ENCODE results near the gene KCNC1.

KCNC1 gene

DNA sequence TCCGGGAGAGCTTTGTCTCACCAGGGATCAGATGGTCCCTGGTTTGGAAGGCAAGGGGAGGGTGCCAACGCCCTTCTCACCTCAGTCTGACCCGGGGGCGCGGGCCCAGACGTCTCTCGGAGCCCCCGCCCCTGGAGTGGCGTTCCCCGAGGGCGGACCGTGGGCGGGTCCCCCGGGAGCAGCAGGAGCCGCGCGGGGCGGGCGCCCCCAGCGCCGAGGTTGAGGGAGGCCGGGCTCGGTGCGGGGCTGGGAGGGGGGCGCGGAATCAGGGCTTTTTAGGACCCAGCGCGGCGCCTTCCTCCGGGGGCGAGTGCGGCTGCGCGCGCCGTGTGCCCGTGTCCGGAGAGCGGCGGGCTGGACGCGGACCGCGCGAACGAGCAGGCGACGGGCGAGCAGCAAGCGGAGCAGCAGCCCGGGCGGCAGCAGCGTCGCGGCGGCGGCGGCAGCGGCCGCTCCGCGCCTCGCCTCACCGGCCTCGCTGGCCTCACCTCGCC lies at the start of gene KCNC1:
Gene KCNC1, plus strand, starts transcription at position 364 of the 494 bp plus-strand sequence. CDS start 1,222 bp downstream, outside the sequence.
- no peak for DNase-seq

DNA sequence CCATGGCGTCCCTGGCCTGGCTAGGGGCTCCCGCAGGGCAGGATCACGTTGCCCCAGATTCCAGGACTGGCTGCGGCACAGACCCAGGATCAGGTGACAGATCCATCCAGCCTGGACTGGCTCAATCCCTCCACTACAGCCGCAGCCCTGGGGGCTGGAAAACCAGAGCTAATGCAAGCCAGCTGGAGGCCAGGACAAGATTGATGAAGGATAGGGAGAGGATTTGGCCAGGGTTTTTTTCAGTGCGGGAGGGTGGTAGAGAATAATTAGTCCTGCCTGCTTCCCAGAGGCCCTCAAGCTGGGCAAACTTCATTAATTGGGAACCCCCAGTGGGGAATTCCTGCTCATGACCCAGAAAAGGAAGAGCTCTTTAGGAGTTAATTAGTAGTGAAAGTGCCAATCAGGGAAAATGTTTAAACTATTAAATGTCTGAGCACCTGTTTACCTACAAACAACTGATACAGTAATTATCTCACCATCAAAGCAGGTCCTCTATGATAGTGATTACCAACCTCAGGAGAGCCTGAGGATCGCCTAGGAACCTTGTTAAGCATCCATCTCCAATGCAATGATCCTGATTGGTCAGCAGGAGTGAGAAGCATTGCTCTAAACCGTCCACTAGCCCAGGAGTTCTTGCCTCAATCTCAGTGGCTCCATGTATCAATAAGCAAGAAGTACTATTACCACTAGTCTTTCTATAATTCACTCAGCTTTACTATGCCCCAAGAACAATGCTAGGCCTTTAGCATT lies 48.2 kb upstream of the KCNC1 start:
- DNase-seq, result no peak

DNA sequence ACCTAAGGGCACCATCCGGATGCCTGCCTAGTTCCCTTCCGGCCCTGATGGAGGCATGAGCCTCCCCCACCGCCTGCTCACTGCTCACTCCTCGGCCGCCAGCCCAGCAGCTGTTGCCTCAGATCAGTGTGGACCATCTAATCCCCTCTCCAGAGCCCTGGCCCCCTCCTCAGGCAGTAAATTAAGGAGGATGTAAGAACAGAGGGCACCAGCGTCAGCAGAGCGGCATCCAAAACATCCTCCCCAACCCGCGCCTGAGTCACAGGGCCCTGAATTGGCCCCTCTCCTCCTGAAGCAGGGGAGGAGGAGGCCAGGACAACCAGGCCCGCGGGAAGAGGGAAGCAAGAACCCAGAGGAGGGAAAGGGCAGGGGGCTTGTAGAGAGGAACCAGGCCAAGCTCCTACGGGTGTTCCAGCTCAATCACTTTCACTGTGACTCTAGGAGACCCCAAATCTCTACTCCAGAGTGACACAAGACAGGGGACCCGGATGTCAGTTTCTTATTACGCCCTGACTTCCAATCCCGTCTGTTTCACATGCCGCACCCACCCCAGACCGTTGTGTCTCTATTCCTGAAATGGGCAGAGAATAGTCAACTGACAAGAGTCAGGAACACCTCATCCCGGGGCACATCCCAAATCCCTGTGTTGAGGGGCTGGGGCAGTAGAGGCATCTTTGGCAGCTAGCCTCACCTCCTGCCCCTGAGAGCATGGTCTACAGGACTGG lies 46.5 kb upstream of the KCNC1 start:
- DNase-seq, result no peak

DNA sequence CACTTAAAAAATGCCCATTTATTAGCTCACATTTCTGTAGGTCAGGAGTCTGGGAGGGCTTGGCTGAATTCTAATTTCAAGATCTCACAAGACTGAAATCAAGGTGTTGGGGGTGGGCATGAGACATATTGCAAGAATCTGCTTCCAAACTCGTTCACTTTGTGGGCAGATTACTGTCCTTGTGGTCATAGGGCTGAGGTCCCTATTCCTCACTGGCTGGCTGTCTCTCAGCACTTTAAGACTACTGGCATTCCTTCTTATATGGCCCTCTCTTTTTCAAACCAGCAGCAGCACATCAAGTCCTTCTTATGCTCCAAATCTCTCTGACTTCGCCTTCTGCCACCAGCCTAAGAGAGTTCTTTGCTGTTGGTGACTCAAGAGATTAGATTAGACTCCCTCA lies 43.0 kb upstream of the KCNC1 start:
- no peak for DNase-seq

DNA sequence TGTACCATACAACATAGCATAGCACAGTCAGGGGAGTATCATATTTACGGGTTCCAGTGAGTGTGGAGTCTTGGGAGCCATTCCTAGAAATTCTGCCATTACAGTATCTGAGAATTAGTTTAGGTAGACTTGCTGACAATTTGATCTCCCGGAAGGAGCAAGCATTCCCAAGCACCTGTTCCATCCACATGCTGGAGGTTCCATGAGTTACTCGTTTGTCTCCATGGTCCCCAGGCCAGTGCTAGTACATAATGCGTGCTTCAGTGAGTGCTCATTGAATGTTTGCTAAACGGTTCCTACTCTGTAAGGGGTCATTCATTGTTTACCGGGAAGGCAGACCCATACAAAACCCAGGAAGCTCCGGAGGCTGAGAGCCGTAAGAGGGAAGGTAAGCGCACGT lies 42.6 kb upstream of the KCNC1 start:
- no peak for DNase-seq

DNA sequence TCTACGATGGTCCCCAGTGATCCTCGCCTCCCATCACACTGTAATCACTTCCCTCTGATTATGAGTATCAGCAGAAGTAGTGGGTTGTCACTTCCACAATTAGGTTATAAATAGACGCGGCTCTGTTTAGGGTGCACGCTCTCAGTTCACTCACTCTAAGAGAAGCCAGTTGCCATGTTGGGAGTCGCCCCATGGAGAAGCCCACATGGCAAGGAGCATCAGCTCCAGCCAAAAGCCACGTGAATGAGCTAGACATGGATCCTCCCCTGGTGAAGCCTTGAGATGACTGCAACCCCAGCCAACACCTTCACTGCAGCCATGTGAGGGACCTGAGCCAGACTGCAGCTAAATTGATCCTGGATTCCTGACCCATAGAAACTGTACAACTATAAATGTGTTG lies 41.6 kb upstream of the KCNC1 start:
- DNase-seq, result no peak

DNA sequence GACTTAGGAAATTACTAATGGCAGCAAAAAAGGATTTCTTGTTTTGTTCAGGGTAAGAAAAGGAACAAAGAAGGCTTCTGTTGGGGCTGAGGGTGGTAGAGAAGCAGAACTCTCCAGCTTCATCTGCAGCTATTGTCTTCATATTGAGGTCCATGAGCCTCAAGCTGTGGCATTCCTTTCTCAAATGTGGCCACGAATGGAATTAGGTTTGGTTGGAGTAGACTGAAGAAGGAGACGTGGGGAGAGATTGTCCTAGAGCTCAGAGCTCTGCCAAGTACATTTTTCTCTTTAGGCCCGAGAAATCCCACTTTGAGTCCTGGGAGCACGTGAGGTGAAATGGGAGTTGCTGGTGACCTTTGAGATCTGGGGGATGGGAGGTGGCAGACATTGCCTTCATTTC lies 41.0 kb upstream of the KCNC1 start:
- DNase-seq, result no peak

DNA sequence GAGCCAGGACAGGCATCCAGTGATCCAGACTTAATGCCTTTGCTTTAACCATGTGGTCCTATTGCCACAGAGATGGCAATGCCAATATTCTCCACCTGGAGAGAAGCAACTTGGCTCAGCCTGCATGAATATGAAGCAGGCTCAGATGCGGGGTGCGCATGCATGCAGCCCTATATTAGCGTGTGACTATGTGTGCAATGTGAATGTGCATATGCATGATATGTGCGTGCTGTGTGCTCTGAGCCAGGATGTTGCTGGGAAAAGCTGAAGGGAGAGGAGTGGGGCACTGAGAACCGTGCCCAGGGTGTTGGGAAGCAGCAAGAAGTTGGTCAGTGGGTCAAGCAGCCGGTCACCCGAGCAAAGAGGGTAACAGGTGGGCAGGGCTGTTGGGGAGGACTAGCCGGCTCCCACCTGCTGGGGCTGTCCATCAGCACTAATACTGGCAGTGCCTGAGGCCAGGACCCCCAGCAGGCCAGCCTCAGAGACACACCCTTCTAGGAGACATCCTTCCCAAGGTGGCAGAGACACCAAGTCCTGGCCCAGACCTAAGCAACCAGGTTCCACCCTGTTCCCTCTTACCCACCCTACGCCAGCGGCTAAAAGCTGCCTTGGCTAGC lies 40.0 kb upstream of the KCNC1 start:
- DNase-seq, result no peak

DNA sequence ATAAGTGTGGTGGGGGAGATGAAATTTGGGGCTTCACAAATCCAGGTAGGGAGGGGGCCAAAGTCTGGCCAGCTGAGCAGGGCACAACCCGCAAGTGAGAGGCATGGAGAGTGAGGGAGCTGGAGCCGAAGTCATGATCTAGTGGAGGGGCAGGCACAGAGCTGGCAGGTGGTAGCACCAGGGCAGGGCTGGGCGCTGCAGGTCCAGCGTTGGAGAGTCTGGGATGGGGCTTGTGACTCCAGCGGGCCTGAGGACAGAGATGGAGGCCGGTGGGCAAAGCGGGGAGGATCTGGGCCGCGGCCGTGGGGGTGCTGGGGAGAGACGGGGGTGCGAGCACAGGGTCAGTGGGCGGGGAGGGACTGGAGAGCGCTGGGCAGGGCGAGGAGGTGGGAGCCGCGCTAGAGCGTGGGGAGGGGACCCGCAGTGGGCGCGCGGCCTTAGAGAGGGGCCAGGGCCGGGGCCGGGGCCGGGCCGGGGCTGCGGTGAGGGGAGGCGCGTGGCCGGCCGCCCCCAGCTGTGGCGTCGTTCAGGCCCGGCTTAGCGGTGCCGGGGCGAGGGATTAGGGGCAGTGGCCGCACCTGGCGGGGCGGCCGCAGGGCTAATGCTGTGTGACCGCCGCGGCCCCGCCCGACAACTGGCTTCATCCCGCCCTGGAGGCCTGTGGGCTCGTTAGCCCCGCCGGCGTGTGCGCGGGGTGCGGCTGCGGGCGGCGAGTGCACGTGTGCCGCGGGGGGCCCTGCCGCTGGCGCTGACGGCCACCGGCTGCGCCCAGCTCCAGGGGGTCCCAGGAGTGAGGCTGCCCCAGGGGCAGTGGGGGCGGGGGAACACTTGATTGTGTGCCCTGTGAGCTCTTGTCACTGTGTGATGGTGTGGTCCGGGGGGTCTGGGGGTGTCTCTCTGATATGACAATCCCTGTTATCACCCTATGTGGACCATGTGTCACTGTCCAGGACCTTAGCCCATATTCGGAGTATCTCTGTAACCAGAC lies 38.8 kb upstream of the KCNC1 start:
- no peak for DNase-seq

DNA sequence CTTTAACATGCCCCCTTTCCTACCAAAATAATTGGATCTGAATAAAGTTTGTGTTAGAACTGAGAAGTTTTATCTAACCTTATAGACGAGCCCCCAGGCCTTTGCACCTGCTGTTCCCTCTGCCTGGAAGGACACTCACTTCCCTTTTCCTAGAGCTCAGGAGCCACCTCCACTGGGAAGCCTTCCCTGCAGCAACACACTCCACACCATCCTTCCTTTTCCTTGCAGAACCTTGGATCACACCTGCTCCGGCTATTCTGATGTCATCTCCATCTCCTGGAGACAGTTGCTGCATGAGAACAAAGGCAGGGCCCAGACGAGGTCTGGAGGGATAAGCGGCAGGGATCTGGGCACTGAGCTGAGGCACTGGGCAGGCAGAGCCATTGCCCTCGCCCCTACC lies 37.8 kb upstream of the KCNC1 start:
- no peak for DNase-seq

DNA sequence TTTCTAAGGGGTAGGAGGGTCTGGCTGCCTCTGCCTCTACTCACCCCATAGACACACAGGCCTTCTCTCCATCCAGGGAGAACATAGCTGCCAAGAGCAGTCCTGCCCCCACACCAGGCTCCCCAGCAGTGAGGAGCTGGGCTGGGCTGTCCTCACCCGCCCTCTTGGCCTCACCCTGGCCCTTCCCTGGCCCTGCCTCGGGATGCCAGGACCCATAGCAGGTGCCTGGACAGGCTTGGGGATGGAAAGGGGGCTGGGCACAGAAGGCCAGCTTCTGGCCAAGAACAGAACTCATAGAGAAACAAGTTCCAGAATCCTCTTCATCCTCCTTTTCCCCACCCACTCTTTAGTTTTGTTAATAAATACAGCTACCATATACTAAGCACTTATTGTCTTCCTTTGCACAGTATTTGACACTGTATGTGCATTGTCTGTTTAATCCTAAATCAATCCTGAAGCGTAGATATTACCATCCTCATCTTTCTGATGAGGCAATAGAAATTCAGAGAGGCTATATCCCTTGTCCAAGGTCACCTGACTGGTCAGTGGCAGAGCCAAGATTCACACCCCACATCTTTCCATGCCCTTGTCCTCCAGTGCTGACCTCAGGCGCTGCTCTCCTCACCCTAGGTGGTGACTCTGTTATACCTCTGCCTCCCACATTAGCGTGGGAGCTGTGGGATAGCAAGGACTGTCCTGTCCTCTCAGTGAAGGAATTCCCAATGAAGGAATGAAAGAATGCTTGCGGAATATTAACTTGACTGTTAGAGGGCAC lies 37.2 kb upstream of the KCNC1 start:
- no peak for DNase-seq

DNA sequence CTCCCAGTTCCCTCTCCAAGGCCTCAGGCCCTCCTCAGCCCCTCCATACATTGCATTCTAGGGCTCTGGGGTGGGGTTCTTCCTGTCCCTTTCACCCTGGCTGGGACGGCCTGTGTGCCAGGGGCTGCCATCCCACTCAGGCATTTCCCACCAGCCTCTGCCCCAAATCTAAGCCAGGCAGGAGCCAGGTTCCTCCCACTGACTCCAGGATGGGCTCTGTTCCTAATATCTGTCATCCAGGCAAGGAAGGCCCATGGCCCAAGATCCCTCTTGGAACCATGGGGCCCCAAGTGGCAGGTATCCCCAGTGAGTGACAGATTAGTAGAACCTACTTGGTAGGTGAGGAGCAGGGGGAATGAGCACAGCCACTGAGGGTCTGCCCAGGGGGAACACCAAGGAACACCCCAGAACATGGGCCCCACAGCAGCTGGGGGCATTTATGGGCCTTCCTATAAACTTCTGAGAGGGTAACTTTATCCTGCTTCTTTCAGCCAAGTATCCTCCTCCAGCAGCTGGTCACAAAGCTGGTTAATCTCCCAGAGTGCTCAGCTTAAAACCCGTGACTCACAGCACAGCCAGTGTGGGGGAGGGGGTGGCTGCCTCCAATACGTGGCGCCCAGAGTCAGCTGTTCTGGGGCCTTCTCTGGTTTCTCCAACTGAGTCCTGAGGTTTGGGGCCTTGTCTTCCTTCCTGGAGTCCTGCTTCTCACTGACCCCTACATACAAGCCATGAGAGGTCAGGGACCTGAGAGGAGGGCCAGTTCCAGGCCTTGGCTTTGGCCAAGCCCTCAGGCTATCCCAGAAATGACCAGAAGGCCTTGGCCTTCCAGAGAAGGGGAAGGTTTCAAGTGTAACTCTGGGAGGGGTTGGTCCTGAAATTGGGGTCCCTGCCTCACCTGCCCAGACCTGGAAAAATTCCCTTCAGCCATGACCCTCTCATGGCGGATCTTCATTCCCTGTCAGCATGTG lies 35.1 kb upstream of the KCNC1 start:
- DNase-seq, result no peak

DNA sequence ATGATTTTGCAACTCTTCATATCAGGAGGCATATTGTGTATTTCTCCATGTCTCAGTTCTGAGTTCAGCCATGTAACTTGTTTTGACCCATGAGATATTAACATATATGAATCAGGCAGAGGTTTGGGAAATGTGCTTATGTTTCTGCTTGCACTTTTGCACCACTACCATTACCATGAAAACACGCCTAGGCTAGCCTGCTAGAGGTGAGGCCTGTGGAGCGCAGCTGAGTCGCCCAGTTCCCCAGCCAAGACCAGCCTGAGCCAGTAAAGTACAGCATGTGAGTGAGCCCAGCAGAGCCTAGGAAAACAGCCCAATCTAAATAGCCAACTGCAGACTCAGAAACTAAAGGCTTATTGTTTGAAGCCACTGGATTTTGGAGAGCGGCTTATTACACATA lies 33.6 kb upstream of the KCNC1 start:
- DNase-seq, result no peak

DNA sequence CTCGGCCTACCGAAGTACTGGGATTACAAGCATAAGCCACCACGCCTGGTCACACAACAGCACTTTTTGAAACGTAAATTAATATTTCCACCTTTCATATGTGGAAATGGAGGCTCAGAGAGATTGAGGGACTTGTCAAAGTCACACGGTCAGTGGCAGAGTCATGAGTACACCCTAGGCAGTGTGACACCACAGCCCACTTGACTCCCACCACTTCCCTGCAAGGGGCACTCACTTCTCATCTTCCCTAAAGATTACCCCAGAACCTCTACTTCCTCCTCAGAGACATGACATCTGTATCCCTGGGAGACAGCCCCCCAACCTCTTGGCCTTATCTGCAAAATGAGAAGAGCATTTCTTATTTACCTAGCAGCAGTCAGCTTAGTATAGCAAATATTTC lies 31.7 kb upstream of the KCNC1 start:
- DNase-seq, result no peak

DNA sequence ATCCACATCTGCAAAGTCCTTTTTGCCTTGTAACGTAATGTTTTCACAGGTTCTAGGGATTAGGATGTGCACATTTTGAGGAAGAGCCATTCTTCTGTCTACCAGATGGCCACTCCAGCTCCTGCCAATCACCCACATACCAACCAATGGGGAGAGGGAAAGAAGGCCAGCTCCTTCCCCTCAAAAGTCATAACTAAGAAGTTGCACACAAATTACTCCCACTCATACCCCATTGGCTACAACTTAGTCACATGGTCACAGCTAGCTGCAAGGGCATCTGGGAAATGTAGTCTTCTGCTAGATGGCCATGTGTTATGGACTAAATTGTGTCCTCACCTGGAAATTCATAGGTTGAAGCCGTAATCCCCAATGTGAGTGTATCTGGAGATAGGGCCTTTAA lies 30.6 kb upstream of the KCNC1 start:
- DNase-seq, result no peak

DNA sequence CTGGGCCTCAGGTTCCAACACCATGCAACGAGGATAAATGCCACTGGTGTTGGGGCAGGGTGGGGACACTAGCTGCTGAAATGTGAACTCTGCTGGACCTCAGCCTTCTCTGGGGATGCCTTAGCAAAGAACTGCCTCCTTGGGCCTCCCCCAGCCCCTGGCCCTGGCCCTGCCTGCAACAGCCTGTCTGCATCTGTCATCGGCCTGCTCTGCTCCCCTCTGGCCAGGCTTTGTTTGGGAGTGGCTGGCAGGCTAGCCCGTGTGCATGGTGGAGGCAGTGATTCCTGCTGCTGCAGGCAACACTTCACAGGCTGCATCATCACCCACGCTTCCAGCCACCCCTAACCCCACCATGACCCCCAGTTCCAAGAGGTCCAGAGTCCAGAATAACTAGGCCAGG lies 26.8 kb upstream of the KCNC1 start:
- DNase-seq, result no peak

DNA sequence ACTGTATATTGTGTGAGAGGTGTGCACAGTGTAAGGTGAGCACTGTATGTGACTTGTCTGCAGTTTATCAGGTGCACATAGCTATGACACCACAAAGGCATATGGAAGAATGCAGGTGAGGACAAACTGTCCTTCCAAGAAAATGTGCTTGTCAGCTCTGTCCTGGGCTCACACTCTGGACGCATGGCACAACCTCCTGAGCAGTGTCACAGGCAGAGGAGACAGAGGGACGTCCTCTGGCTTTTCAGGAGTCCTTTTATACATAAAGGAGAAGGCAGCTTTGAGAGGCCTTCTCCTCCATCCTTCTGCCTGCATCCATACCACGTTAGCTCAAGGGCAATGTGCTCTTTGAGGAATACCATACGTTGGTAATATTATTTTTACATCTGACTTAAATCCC lies 22.7 kb upstream of the KCNC1 start:
- no peak for DNase-seq

DNA sequence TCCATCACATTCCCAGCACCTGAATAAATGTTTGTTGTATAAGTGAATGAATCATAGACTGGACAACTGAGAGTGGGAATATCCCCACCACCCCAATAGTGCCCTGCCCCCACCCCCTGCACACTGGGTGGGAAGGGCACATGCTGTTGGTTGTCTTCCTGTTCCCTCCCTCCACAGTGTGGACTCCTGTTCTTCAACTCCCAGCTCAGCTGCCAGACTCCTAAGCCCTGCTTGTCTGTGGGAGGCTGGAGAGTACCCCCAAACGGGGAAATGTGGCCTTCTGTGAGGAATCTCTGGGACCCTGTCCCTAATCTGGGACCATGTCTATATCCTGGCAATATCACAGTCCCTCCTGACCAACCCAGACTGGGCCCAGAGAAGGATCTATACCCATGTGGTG lies 20.7 kb upstream of the KCNC1 start:
- no peak for DNase-seq

DNA sequence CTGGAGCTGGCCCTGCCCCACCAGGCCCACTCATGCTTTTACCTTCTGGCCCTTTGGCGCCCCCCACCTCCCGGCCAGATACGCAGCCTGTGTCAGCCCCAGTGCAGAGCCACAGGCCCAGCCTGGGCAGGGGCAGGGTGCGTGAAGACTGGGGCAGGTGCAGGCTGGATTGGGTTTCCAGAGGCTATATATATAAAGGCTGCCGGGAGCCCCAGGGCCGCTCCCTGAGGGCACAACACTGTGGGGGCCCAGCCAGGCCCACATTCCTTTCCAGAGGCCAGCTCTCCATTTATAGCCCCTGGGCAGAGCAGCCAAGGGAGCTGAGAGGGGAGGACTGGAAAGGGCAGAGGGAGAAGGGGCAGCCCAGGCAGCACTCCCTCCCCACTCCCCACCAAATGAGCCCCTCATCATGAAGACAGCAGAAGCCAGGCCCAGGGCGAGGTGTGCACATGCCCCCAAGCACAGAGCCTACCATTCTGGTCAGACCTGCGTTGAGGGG lies 20.2 kb upstream of the KCNC1 start:
- no peak for DNase-seq

DNA sequence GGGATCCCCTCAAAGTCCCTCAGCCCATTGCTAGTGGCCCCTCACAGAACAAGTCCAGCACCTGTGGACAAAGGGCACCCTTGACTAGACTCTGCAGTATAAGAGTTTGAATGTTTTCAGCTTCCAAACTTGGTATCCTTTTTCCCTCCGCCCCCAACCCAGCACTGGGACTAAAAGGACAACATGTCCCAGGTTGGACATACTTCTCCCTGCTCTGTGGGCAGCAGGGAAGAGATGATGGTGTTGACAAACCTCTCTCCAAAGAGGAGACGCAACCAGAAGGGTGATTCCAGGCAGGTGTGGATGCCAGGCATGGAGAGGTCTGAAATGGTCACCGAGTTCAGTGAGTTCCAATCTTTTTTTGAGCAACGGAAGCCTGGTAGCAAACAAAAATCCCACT lies 19.7 kb upstream of the KCNC1 start:
- no peak for DNase-seq

DNA sequence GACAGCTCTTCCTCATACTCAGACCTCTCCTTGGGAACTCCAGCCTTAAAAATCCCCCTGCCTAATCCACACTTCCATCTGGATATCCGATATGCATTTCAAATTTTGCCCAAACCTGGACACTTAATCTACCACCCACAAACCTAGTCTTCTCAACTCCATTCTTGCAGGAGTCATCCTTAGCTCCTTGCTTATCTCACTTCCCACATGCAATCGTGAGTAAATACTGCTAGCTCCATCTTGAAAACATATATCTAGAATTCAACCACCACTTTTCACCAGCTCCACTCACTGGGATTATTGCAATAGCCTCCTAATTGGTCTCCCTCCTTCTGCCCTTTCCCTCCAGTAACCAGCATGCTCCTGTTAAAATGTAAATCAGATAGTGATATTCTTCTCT lies 17.8 kb upstream of the KCNC1 start:
- DNase-seq, result no peak
